ENCODE data around the gene GPR148. TPM values are rescaled to one million over a fixed set of nuclear protein-coding genes. Genes with fewer than 3 reads are reported as not detected.

Gene GPR148
- polyA plus RNA-seq, 1 donor from 2014 or later = not detected

DNA sequence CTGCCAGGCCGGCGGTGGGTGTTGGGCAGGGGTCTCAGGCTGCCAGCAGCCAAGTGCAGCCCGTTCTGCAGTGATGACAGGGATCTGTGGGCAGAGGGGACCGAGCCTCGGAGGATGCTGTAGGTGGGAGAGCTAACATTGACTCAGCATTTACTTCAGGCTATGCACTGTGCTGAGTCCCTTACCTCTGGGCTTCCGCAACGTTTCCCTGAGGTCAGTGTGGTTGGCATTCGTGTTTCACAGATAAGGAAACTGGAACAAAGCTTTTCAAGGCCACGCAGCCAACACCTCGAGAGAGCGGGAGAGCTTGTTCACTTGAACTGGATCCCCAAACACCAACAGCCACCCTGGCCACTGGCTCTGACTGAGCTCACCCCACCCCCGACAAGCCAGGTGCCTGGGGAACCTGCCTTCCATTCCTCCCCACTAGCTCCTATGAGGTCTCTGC, 839 bp upstream of the GPR148 start:
- H3K9me3 ChIP-seq (ENCODE audit: low read length) = no peaks in the 10 kb centered on the region
- no peaks in the 10 kb centered on the region for H3K9me2 ChIP-seq (ENCODE audit: insufficient read depth, low read length)
- H3K36me3 ChIP-seq (ENCODE audit: insufficient read depth, low read length) = no peaks in the 10 kb centered on the region
- H2AFZ ChIP-seq (ENCODE audit: low read depth, low read length) = peak overlapping the region; percentile 89
- H3K9ac ChIP-seq (ENCODE audit: low read length) = peak overlapping the region; percentile 69
- H3F3A ChIP-seq (ENCODE audit: insufficient read depth, low read length, poor library complexity, severe bottlenecking) = no peaks in the 10 kb centered on the region
- peaks cover 4% of the 10 kb centered on the region for H3K27me3 ChIP-seq (ENCODE audit: insufficient read depth, low read depth, low read length)
- TF ChIP-seq CTCF (IDR thresholded peaks at IDR 0.05; ENCODE audit: poor library complexity, severe bottlenecking) (no peak), SMC3 (conservative IDR thresholded peaks at IDR 0.05; ENCODE audit: poor library complexity) (no peak), RAD21 (conservative IDR thresholded peaks at IDR 0.05) (no peak), POLR2AphosphoS5 (IDR thresholded peaks at IDR 0.05) (no peak), MXI1 (conservative IDR thresholded peaks at IDR 0.05; ENCODE audit: poor library complexity, severe bottlenecking) (no peak), TAF1 (IDR thresholded peaks at IDR 0.05; ENCODE audit: low read depth) (no peak), EP300 (conservative IDR thresholded peaks at IDR 0.05; ENCODE audit: poor library complexity, severe bottlenecking) (no peak), EZH2 (IDR thresholded peaks at IDR 0.05; ENCODE audit: borderline replicate concordance, insufficient read depth, low read length, poor library complexity, severe bottlenecking) (no peak)
- TF ChIP-seq, protein P1, sequence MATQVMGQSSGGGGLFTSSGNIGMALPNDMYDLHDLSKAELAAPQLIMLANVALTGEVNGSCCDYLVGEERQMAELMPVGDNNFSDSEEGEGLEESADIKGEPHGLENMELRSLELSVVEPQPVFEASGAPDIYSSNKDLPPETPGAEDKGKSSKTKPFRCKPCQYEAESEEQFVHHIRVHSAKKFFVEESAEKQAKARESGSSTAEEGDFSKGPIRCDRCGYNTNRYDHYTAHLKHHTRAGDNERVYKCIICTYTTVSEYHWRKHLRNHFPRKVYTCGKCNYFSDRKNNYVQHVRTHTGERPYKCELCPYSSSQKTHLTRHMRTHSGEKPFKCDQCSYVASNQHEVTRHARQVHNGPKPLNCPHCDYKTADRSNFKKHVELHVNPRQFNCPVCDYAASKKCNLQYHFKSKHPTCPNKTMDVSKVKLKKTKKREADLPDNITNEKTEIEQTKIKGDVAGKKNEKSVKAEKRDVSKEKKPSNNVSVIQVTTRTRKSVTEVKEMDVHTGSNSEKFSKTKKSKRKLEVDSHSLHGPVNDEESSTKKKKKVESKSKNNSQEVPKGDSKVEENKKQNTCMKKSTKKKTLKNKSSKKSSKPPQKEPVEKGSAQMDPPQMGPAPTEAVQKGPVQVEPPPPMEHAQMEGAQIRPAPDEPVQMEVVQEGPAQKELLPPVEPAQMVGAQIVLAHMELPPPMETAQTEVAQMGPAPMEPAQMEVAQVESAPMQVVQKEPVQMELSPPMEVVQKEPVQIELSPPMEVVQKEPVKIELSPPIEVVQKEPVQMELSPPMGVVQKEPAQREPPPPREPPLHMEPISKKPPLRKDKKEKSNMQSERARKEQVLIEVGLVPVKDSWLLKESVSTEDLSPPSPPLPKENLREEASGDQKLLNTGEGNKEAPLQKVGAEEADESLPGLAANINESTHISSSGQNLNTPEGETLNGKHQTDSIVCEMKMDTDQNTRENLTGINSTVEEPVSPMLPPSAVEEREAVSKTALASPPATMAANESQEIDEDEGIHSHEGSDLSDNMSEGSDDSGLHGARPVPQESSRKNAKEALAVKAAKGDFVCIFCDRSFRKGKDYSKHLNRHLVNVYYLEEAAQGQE (IDR thresholded peaks at IDR 0.05; ENCODE audit: borderline replicate concordance) = no peak
- H3K4me3 ChIP-seq (ENCODE audit: low read length) = peak overlapping the region; percentile 75
- no peak overlapping the region for H3K4me2 ChIP-seq (ENCODE audit: low read length)
- H3K79me2 ChIP-seq (replicated peaks; ENCODE audit: insufficient read depth, low read length) = no peaks in the 10 kb centered on the region
- no peaks in the 10 kb centered on the region for H4K20me1 ChIP-seq (ENCODE audit: insufficient read depth)
- no peak overlapping the region for H3K27ac ChIP-seq (ENCODE audit: low read length)

- H3K4me2 ChIP-seq (ENCODE audit: low read length) = no peak overlapping the region
These were observed 741 bp downstream of the GPR148 start for GRCh38 chr2:130729322-130730299.

More at GRCh38 chr2:130729322-130730299, 741 bp downstream of the GPR148 start:
- H3K9me2 ChIP-seq (ENCODE audit: insufficient read depth, low read length) = no peaks in the 10 kb centered on the region
- H3K27ac ChIP-seq (ENCODE audit: low read length) = no peak overlapping the region
- H2AFZ ChIP-seq (ENCODE audit: low read depth, low read length) = no peak overlapping the region
- no peak for TF ChIP-seq EP300 (conservative IDR thresholded peaks at IDR 0.05; ENCODE audit: poor library complexity, severe bottlenecking)
- no peak for TF ChIP-seq MXI1 (conservative IDR thresholded peaks at IDR 0.05; ENCODE audit: poor library complexity, severe bottlenecking)
- no peak for TF ChIP-seq EZH2 (IDR thresholded peaks at IDR 0.05; ENCODE audit: borderline replicate concordance, insufficient read depth, low read length, poor library complexity, severe bottlenecking)
- no peak for TF ChIP-seq TAF1 (IDR thresholded peaks at IDR 0.05; ENCODE audit: low read depth)
- TF ChIP-seq CTCF (IDR thresholded peaks at IDR 0.05; ENCODE audit: poor library complexity, severe bottlenecking) = no peak
- TF ChIP-seq POLR2AphosphoS5 (IDR thresholded peaks at IDR 0.05) = no peak
- TF ChIP-seq SMC3 (conservative IDR thresholded peaks at IDR 0.05; ENCODE audit: poor library complexity) = no peak
- TF ChIP-seq, protein P1 (IDR thresholded peaks at IDR 0.05; ENCODE audit: borderline replicate concordance) = no peak
- no peak for TF ChIP-seq RAD21 (conservative IDR thresholded peaks at IDR 0.05)
- no peaks in the 10 kb centered on the region for H4K20me1 ChIP-seq (ENCODE audit: insufficient read depth)
- peaks cover 4% of the 10 kb centered on the region for H3K27me3 ChIP-seq (ENCODE audit: insufficient read depth, low read depth, low read length)
- no peaks in the 10 kb centered on the region for H3K9me3 ChIP-seq (ENCODE audit: low read length)
- H3K79me2 ChIP-seq (replicated peaks; ENCODE audit: insufficient read depth, low read length) = no peaks in the 10 kb centered on the region
- H3K36me3 ChIP-seq (ENCODE audit: insufficient read depth, low read length) = no peaks in the 10 kb centered on the region
- H3K9ac ChIP-seq (ENCODE audit: low read length) = no peak overlapping the region
- no peaks in the 10 kb centered on the region for H3F3A ChIP-seq (ENCODE audit: insufficient read depth, low read length, poor library complexity, severe bottlenecking)
- H3K4me3 ChIP-seq (ENCODE audit: low read length) = no peak overlapping the region
